GM12872 (cell line): ENCODE results near the gene NSL1.

Experiments used
- CTCF ChIP-seq: IDR thresholded peaks from 3 replicates; pipeline ENCODE4 v1.5.1; 2011; ENCODE audit warnings: low read depth, mild to moderate bottlenecking, low read length, moderate library complexity; ENCODE audit not compliant: insufficient read depth

The NSL1 gene

DNA sequence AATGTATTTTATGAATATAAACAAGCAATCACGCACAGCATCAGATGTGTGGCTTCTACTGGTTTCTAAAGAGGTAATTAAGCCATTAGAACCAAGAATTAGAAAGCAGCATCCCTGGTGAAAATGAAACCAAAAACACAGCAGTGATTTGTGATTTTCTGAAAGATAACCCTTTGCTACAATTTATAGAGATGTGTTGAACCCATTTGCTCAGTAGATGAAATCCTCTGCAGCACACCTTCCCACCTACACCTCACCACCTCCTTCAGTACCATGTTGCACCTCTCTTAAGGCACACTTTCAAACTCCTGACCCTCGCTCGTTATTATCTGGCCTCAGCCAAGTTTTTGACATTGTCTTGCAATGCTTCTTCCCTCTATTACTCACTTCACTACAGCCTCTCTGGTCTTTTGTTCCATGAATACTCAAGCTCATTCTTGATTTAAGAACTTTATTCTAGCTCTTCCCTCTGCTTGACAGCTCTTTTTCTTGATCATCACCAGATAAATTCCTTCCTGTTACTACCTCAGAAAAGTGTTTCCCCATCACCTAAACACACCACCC is 38.6 kb downstream of the NSL1 start:
- TF ChIP-seq CTCF: no peak

DNA sequence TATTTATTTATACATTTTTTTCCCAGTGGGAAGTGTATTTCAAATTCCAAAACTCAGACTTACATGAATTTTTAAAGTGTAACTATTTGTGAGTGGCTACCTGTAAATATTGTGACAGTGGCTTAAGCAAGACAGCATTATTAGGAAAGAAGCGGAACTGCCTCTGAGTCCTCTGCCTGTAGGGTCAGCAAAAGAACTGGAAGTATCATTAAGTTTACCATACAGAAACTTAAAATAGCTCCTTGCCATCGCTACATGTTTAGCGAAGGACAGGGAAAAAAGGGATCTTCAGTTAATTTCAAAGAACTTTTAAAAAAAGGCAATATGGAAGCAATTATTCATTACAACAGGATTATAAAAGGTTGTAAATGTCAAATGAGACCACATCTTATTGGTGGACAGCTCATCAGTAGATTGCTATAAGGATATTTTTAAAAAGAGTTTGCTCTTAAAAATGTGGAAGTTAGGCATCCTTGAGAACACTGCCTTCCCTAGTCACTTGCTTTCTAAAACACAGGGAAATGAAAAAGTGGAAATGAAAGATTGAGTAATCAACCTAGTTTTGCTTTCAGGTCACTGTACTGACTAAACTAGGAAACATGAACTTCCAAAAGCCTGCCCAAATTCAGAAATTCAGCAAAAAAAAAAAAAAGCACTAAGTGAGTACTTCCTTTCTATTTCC is 39.2 kb downstream of the NSL1 start:
- no peak for TF ChIP-seq CTCF

DNA sequence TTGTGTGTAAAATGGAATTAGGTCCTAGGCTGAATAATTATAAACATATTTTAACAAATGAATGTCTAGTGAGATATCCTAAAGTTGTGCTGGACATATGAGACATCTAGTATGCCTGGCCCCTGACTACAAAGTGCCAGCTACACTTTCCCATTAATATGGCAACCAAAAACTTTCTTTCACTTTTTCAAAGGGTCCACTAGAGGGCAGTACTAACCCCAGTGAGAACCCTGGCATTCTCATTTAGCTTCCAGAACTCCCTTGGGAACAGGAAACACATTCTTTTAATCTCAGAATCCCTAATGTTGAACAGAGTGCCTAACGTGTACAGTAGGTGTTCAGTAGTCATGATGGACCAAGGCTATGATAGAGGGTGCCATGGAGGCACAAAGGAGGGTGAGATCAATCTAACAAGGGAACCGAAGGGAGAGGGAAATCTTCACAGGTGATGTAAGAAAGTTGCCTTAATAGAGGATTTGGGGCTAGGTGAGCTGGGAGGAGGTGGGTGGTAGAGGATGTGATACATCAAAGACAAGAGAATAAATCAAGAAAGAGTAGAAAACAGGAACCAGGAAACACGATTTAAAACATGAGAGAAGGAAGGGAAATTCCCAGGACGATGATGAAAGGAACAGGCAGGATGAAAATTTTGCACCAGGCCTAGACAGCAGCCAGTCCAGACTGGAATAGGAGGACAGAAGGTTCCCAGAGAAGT is 41.6 kb downstream of the NSL1 start:
- peak; percentile 74 for TF ChIP-seq CTCF

DNA sequence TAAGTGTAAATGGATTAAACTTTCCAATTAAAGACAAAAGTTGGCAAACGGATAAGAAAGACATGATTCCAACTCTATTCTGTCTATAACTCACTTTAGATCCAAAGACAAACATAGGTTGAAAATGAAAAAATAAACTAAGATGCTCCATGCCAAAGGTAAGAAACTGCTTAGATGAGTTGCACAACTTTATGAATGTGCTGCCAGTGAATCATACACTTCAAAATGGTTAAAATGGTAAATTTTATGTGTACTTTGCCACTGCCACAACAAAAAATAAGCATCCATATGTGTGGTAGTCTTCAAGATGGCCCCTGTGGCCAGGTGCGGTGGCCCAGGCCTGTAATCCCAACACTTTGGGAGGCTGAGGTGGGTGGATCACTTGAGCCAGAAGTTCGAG is 45.0 kb downstream of the NSL1 start:
- TF ChIP-seq CTCF: no peak

GRCh38 chr1:212745303-212745702 is 46.3 kb downstream of the NSL1 start:
- no peak for TF ChIP-seq CTCF

- TF ChIP-seq CTCF: no peak
Observed at GRCh38 chr1:212743901-212744475, 47.6 kb downstream of the NSL1 start.

DNA sequence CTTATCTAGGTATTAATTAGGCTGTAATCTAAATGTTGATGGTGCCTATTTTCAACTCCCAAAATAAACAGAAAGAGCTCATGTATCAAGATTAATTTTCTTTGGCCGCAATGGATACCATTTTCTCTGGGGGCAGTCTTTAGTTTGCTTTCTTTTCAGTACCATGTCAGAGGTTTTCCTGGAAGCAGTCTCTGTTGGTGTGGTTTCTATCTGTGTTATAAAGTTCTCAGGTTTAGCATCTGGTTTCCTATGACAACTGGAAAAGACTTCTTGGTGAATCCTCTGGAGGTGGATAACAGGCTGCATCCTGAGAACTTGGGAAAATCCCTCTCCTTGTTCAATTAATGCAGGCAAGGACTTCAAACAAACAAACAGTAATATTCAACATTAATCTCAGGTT is 53.2 kb downstream of the NSL1 start:
- TF ChIP-seq CTCF: no peak
